Activated CD4-positive, alpha-beta memory T cell treated with anti-CD3 and anti-CD28 coated beads for 36 hours (primary cell): ENCODE results near the gene DSG2. TPM values are rescaled to one million over a fixed set of nuclear protein-coding genes. Genes with fewer than 3 reads are reported as not detected.
A peak's percentile ranks its signal among the peaks of the same experiment; 100 is the strongest.

ENCODE experiments used
- CTCF ChIA-PET: fragments of 350-600 bp; sonication (Branson Sonifier 250); formaldehyde crosslinking; loops from one replicate; lab custom pipeline; 2021; ENCODE audit warnings: antibody characterized with exemption, inconsistent platforms; lab: Charles Lee
- POLR2A ChIA-PET: fragments of 350-600 bp; sonication (Branson Sonifier 250); formaldehyde crosslinking; loops from one replicate; lab custom pipeline; 2021; ENCODE audit warnings: antibody characterized with exemption; lab: Charles Lee
- DNase-seq: peaks from one replicate; pipeline ENCODE4 v3.0.0-alpha.2; 2020
- H3K27ac Mint-ChIP-seq: one replicate; pipeline ENCODE4 v1.8.0; 2021; ENCODE audit warnings: mixed read lengths
- H3K27me3 Mint-ChIP-seq: one replicate; pipeline ENCODE4 v1.8.0; 2021; ENCODE audit warnings: mixed read lengths
- H3K36me3 Mint-ChIP-seq: one replicate; pipeline ENCODE4 v1.8.0; 2021; ENCODE audit warnings: mixed read lengths
- H3K4me1 Mint-ChIP-seq: one replicate; pipeline ENCODE4 v1.8.0; 2021; ENCODE audit warnings: low read depth, mixed read lengths
- H3K4me3 Mint-ChIP-seq: one replicate; pipeline ENCODE4 v1.8.0; 2021; ENCODE audit warnings: mild to moderate bottlenecking, mixed read lengths
- H3K9me3 Mint-ChIP-seq: one replicate; pipeline ENCODE4 v1.8.0; 2021; ENCODE audit warnings: mixed read lengths
- intact Hi-C: fragments of 100-400 bp; cut with micrococcal nuclease; formaldehyde crosslinking; loops from one replicate; pipeline ENCODE4 v1.15.1; 2023
- total RNA-seq, 2 experiments: library from RNA; stranded (reverse); gene quantifications; one replicate each; pipeline ENCODE4 v1.2.3, GENCODE V29; 2021

Gene DSG2
- total RNA-seq, 2 experiments from 2014 or later: 0.19 to 0.31 TPM

- CTCF ChIA-PET: interaction anchor here (1.5 kb wide), 1 partner anchor 23 kb away, joined by 3 read pairs; no protein-coding TSS in a partner anchor
- Mint-ChIP-seq H3K27ac (no peak overlapping the region), H3K27me3 (peaks cover 2% of the 10 kb centered on the region), H3K4me1 (no peaks in the 10 kb centered on the region), H3K36me3 (no peaks in the 10 kb centered on the region), H3K9me3 (no peaks in the 10 kb centered on the region), H3K4me3 (no peak overlapping the region)
- DNase-seq: no peak
- intact Hi-C loops: no loop called here
- POLR2A ChIA-PET: no interaction called here
Observed at GRCh38 chr18:31533236-31533635, 35.3 kb downstream of the DSG2 start.

- no peaks in the 10 kb centered on the region for H3K36me3 Mint-ChIP-seq
- peaks cover 5% of the 10 kb centered on the region for H3K27me3 Mint-ChIP-seq
- H3K4me3 Mint-ChIP-seq: no peak overlapping the region
- no peak overlapping the region for H3K27ac Mint-ChIP-seq
- POLR2A ChIA-PET: no interaction called here
- H3K4me1 Mint-ChIP-seq: no peaks in the 10 kb centered on the region
- H3K9me3 Mint-ChIP-seq: no peaks in the 10 kb centered on the region
- CTCF ChIA-PET: no interaction called here
- intact Hi-C loops: no loop called here
- DNase-seq: no peak
Observed at GRCh38 chr18:31538837-31539236, 40.9 kb downstream of the DSG2 start.

GRCh38 chr18:31546476-31546875 lies 48.5 kb downstream of the DSG2 start:
- Mint-ChIP-seq H3K27ac (no peak overlapping the region), H3K4me1 (no peaks in the 10 kb centered on the region), H3K36me3 (no peaks in the 10 kb centered on the region), H3K27me3 (peaks cover 3% of the 10 kb centered on the region), H3K4me3 (no peak overlapping the region), H3K9me3 (no peaks in the 10 kb centered on the region)
- CTCF ChIA-PET: interaction anchor here (1.3 to 1.6 kb wide), 2 partner anchors 10 to 176 kb away, joined by 5 read pairs; no protein-coding TSS in a partner anchor
- DNase-seq: no peak
- POLR2A ChIA-PET: no interaction called here
- intact Hi-C loops: no loop called here

GRCh38 chr18:31548853-31549252 lies 50.9 kb downstream of the DSG2 start:
- POLR2A ChIA-PET: no interaction called here
- Mint-ChIP-seq H3K9me3 (no peaks in the 10 kb centered on the region), H3K27ac (no peak overlapping the region), H3K36me3 (no peaks in the 10 kb centered on the region), H3K27me3 (peaks cover 2% of the 10 kb centered on the region), H3K4me1 (no peaks in the 10 kb centered on the region), H3K4me3 (no peak overlapping the region)
- intact Hi-C loops: no loop called here
- DNase-seq: no peak
- CTCF ChIA-PET: no interaction called here

- no peak for DNase-seq
- Mint-ChIP-seq H3K9me3 (no peaks in the 10 kb centered on the region), H3K4me3 (no peak overlapping the region), H3K36me3 (no peaks in the 10 kb centered on the region), H3K27ac (no peak overlapping the region), H3K4me1 (no peaks in the 10 kb centered on the region), H3K27me3 (peaks cover 2% of the 10 kb centered on the region)
- POLR2A ChIA-PET: no interaction called here
- intact Hi-C loops: no loop called here
- CTCF ChIA-PET: interaction anchor here (1.1 kb wide), 1 partner anchor 174 kb away, joined by 8 read pairs; no protein-coding TSS in a partner anchor
Observed at GRCh38 chr18:31549416-31549815, 51.4 kb downstream of the DSG2 start.

- DNase-seq: no peak
- ChIA-PET CTCF (interaction anchor here (1.4 to 2.3 kb wide), 2 partner anchors 25 to 171 kb away, joined by 3 to 11 read pairs; no protein-coding TSS in a partner anchor), POLR2A (no interaction called here)
- H3K4me1 Mint-ChIP-seq: no peaks in the 10 kb centered on the region
- no peaks in the 10 kb centered on the region for H3K36me3 Mint-ChIP-seq
- no peaks in the 10 kb centered on the region for H3K9me3 Mint-ChIP-seq
- no peak overlapping the region for H3K4me3 Mint-ChIP-seq
- intact Hi-C loops: no loop called here
- H3K27ac Mint-ChIP-seq: no peak overlapping the region
- peaks cover 8% of the 10 kb centered on the region for H3K27me3 Mint-ChIP-seq
Observed at GRCh38 chr18:31551883-31552282, 53.9 kb downstream of the DSG2 start.

- Mint-ChIP-seq H3K4me3 (no peak overlapping the region), H3K9me3 (no peaks in the 10 kb centered on the region), H3K27me3 (peaks cover 8% of the 10 kb centered on the region), H3K36me3 (no peaks in the 10 kb centered on the region), H3K27ac (no peak overlapping the region), H3K4me1 (no peaks in the 10 kb centered on the region)
- intact Hi-C loops: no loop called here
- ChIA-PET POLR2A (no interaction called here), CTCF (interaction anchor here (1.0 to 11.6 kb wide), 2 partner anchors 14 to 168 kb away, joined by 3 to 186 read pairs; no protein-coding TSS in a partner anchor)
- DNase-seq: no peak
Observed at GRCh38 chr18:31553800-31554199, 55.8 kb downstream of the DSG2 start.

- no peak overlapping the region for H3K27ac Mint-ChIP-seq
- no peaks in the 10 kb centered on the region for H3K36me3 Mint-ChIP-seq
- no peaks in the 10 kb centered on the region for H3K4me1 Mint-ChIP-seq
- H3K27me3 Mint-ChIP-seq: peaks cover 8% of the 10 kb centered on the region
- CTCF ChIA-PET: interaction anchor here (0.9 to 11.6 kb wide), 5 partner anchors 13 to 266 kb away, joined by 3 to 186 read pairs (median 3); no protein-coding TSS in a partner anchor
- POLR2A ChIA-PET: no interaction called here
- no peak for DNase-seq
- intact Hi-C loops: loop anchor here (5.0 kb wide), 1 partner anchor 403 kb away; no protein-coding TSS in a partner anchor
- H3K9me3 Mint-ChIP-seq: no peaks in the 10 kb centered on the region
- no peak overlapping the region for H3K4me3 Mint-ChIP-seq
Observed at GRCh38 chr18:31554776-31555175, 56.8 kb downstream of the DSG2 start.

- DNase-seq: peak; percentile 40
- Mint-ChIP-seq H3K4me3 (no peak overlapping the region), H3K9me3 (no peaks in the 10 kb centered on the region), H3K4me1 (no peaks in the 10 kb centered on the region), H3K36me3 (no peaks in the 10 kb centered on the region), H3K27me3 (peaks cover 8% of the 10 kb centered on the region), H3K27ac (no peak overlapping the region)
- POLR2A ChIA-PET: no interaction called here
- intact Hi-C loops: loop anchor here (1.0 to 5.0 kb wide), 3 partner anchors 166 to 401 kb away; no protein-coding TSS in a partner anchor
- CTCF ChIA-PET: interaction anchor here (0.6 to 11.6 kb wide), 20 partner anchors 8 to 421 kb away, joined by 3 to 186 read pairs (median 4); no protein-coding TSS in a partner anchor
Observed at GRCh38 chr18:31555971-31556747, 58.2 kb downstream of the DSG2 start.

GRCh38 chr18:31557446-31557845 lies 59.5 kb downstream of the DSG2 start:
- Mint-ChIP-seq H3K27me3 (peaks cover 8% of the 10 kb centered on the region), H3K4me1 (no peaks in the 10 kb centered on the region), H3K27ac (no peak overlapping the region), H3K9me3 (no peaks in the 10 kb centered on the region), H3K36me3 (no peaks in the 10 kb centered on the region), H3K4me3 (no peak overlapping the region)
- CTCF ChIA-PET: interaction anchor here (1.5 to 11.6 kb wide), 2 partner anchors 10 to 165 kb away, joined by 4 to 186 read pairs; no protein-coding TSS in a partner anchor
- POLR2A ChIA-PET: no interaction called here
- no peak for DNase-seq
- intact Hi-C loops: loop anchor here (5.0 kb wide), 1 partner anchor 400 kb away; no protein-coding TSS in a partner anchor

- Mint-ChIP-seq H3K4me3 (no peak overlapping the region), H3K4me1 (no peaks in the 10 kb centered on the region), H3K27me3 (peaks cover 8% of the 10 kb centered on the region), H3K9me3 (no peaks in the 10 kb centered on the region), H3K36me3 (no peaks in the 10 kb centered on the region), H3K27ac (no peak overlapping the region)
- ChIA-PET CTCF (interaction anchor here (11.6 kb wide), 1 partner anchor 163 kb away, joined by 186 read pairs; no protein-coding TSS in a partner anchor), POLR2A (no interaction called here)
- intact Hi-C loops: loop anchor here (5.0 kb wide), 1 partner anchor 399 kb away; no protein-coding TSS in a partner anchor
- no peak for DNase-seq
Observed at GRCh38 chr18:31558567-31558966, 60.6 kb downstream of the DSG2 start.

- Mint-ChIP-seq H3K27ac (no peak overlapping the region), H3K4me3 (no peak overlapping the region), H3K9me3 (no peaks in the 10 kb centered on the region), H3K27me3 (peaks cover 3% of the 10 kb centered on the region), H3K4me1 (no peaks in the 10 kb centered on the region), H3K36me3 (no peaks in the 10 kb centered on the region)
- intact Hi-C loops: no loop called here
- ChIA-PET CTCF (interaction anchor here (1.1 to 11.6 kb wide), 2 partner anchors 159 to 294 kb away, joined by 3 to 186 read pairs; no protein-coding TSS in a partner anchor), POLR2A (no interaction called here)
- DNase-seq: no peak
Observed at GRCh38 chr18:31562726-31563125, 64.7 kb downstream of the DSG2 start.
